RKO (cell line): ENCODE measurements around the gene OAS1.
"Not testable (repeated sequence)": the region's sequence is repeated elsewhere in the genome, so short reads cannot be mapped to it uniquely, and the experiment has no call there.

Experiments used
- DNase-seq: peaks from one replicate; pipeline ENCODE4 v3.0.0-alpha.2; 2016; ENCODE audit warnings: low spot score

The OAS1 gene

GRCh38 chr12:112900298-112901145 lies 6.2 kb upstream of the OAS1 start:
- peak; percentile 70 for DNase-seq

- no peak for DNase-seq
Measured at GRCh38 chr12:112901271-112901670, 5.5 kb upstream of the OAS1 start.

DNA sequence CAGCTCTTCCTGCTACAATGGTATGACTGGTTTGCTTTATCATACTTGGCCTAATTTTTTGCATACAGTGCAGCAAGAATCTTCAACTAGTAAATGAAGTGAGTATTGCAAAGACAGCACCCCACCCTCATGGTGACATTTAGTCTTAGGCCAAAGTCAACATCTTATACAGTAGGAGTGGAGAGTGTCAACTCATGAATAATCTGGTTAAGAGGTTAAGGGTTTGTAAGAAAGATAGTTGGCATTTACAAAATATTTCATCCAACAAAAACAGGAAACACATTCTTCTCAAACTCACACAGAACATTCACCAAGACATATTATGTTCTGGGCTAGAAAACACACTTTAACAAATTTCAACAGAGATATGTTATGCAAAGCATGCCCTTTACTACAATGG lies 2.2 kb upstream of the OAS1 start:
- DNase-seq, result no peak

DNA sequence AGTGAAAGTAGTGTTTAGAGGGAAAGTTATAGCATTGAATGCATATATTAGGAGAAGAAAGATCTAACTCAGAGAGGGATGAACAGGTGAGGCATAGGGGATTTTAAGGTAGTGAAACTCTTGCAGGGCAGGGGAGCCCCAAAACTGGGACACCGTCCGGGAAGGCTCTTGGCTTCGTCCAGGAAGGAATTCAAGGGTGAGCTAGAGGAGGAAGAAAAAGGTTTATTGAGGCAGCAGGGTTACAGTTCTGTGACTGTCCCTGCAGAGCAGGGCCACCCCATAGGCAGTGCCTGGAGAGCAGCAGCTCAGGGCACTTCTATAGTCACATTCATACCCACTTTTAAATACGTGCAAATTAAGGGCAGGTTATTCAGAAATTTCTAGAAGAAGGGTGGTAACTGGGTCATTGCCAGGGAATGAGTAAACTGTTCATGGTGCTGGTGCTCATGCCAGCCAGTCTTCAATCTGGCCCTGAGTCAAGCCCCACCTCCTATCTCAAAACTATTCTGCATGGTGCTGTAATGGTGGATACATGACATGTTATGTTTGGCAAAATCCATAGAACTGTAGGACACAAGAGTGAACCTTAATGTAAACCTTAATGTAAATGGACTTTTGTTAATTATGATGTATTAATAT lies 1.2 kb upstream of the OAS1 start:
- DNase-seq, result no peak

GRCh38 chr12:112907415-112908157 lies 824 bp downstream of the OAS1 start:
- DNase-seq, result no peak

DNA sequence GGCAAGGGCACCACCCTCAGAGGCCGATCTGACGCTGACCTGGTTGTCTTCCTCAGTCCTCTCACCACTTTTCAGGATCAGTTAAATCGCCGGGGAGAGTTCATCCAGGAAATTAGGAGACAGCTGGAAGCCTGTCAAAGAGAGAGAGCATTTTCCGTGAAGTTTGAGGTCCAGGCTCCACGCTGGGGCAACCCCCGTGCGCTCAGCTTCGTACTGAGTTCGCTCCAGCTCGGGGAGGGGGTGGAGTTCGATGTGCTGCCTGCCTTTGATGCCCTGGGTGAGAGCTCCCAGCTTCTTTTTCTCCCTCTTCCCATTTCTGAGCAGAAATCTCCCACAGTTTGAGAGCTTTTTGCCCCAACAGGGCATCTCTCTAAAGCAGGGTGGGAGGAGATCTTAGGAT lies 1.8 kb downstream of the OAS1 start:
- DNase-seq, result no peak

GRCh38 chr12:112909693-112910092 lies 2.9 kb downstream of the OAS1 start:
- DNase-seq, result no peak

GRCh38 chr12:112913038-112913688 lies 6.4 kb downstream of the OAS1 start:
- no peak for DNase-seq

DNA sequence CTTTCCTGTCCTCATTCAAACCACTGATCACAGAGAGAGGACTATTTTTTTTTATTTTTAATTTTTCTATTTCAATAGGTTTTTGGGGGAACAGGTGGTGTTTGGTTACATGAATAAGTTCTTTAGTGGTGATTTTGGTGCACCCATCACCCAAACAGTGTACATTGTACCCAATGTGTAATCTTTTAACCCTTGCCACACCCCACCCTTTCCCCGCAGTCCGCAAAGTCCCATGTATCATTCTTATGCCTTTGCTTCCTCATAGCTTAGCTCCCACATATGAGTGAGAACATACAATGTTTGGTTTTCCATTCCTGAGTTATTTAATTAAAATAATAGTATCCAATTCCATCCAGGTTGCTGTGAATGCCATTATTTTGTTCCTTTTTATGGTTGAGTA lies 7.1 kb downstream of the OAS1 start:
- not testable (repeated sequence) for DNase-seq

DNA sequence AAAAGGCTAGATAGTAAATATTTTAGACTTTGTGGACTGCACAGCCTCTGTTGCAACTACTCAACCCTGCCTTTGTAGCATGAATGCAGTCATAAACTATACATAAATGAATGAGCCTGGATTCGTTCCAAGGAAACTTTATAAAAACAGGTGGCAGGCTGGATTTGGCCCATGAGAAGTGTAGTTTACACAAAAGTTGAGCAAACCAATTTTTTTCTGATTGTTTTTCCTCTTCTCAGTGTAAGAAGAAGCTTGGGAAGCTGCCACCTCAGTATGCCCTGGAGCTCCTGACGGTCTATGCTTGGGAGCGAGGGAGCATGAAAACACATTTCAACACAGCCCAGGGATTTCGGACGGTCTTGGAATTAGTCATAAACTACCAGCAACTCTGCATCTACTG lies 9.5 kb downstream of the OAS1 start:
- DNase-seq, result no peak

DNA sequence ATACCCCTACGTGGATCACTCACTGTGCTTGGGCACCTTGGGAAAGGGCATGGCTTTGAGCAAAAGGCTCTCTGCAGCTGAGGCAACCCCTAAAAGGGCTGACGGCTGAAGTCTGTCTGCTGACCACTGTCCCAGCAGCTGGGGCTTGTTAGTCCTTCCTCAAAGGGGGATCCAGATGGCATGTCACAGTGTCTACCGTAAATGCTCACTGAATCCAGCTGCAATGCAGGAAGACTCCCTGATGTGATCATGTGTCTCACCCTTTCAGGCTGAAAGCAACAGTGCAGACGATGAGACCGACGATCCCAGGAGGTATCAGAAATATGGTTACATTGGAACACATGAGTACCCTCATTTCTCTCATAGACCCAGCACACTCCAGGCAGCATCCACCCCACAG lies 12.4 kb downstream of the OAS1 start:
- no peak for DNase-seq

GRCh38 chr12:112924986-112925385 lies 18.2 kb downstream of the OAS1 start:
- no peak for DNase-seq

GRCh38 chr12:112926416-112927033 lies 19.8 kb downstream of the OAS1 start:
- not testable (repeated sequence) for DNase-seq

GRCh38 chr12:112927475-112927874 lies 20.7 kb downstream of the OAS1 start:
- no peak for DNase-seq

DNA sequence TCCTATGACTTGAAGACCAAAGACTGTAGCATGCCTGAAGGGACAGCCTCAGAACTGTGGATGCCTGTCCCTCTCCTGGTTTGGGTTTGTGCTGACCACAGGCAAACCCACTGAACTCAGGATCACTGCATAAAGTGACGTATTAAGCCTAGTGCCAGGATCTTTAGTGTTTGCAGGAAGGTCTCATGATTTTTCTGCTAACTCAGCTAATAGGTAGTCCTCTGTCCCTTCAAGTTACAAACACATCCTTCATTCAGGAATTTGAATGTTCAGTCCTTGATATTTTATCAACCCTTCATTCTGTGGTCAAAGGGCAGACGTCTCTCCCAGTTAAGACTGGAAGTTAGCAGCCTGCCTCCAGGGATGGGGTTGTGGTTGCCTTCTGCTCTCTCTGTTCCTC lies 21.2 kb downstream of the OAS1 start:
- DNase-seq, result no peak

DNA sequence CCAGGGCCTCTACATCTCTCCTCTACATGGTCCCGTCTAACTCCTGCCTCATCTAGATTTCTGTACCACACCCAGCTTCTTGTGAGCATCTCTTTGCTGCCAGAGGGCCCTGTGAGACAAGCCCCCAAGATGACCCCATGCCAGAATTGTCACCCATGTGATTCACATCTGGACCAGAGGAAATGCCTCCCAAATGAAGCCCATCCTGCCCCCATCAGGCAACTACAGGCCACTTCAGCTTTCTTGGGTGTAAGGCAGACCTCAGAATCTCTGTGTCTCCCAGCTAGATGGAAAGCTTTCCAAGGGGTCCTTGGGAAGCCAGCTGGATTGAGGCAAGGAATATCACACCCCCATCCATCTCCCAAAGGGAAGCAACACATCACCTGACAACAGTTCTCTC lies 22.2 kb downstream of the OAS1 start:
- DNase-seq, result no peak

DNA sequence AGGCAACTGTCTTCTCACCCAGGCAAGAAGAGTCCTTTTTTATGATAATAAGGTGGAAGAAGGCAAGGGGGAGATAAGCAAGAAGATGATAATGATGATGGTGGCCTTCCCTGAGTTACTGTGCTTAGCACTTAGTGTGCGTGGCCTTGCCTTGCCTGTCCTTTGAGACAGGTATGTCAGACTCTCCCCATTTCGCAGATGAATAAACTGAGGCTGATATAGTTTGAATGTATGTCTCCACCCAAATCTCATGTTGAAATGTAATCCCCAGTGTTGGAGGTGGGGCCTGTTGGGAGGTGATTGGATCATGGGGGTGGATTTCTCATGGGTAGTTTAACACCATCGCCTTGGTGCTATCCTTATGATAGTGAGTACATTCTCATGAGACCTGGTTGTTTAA lies 23.0 kb downstream of the OAS1 start:
- DNase-seq, result no peak

DNA sequence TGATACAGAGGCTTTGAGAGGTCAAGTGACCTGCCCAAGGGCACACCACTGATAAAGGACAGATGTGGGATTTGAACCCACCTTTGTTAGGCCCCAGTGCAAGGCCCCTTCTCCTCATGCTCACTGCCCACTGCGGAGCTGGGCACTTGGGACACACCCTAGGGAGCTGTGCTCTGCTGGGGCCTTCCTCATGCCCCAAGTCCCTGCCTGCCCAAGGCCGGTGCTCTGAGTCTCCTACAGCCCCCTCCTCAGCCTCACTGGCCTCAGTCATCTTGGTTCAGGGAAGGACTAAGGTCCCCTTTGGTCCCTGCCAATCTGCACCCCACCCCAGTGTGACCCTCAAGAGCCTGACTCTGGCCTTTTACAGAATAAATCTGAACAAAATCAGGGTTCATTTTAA lies 23.6 kb downstream of the OAS1 start:
- DNase-seq, result no peak

- no peak for DNase-seq
Measured at GRCh38 chr12:112932485-112933128, 25.8 kb downstream of the OAS1 start.

DNA sequence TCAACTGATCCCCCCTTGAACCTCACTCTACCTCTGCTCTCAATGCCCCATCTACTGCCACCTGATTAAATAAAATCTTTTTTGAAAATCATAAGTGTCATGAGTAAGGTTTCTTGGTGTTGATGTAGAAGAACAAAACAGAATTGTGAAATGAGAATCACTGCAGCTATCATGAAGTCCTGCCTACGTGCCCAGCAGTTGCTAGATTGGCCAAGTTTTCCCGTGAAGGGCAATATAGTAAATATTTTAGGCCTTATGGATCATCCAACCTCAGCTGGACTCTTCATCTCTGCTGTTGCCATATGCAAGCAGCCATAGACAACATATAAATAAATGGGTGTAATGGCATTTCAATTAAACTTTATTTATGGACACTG lies 26.4 kb downstream of the OAS1 start:
- no peak for DNase-seq

DNA sequence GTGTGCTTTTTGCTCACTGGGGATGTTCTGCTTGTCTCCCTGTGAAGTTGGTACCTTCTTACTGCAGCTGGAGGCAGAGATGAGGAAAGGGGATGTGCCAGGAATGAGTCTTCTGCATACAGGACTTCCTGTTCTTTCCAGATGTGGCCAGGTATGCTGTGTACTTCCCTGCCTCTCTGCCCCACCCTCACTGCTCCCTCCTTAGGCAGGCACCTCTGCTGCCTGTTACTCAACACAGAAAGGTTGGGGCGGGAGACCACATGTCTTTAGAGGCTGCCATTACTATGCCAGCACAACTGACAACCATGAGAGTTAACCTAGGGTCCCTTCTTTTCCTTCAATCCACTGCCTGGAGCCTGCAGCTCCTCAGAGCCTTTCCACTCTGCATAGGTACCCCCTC lies 29.5 kb downstream of the OAS1 start:
- DNase-seq, result no peak

DNA sequence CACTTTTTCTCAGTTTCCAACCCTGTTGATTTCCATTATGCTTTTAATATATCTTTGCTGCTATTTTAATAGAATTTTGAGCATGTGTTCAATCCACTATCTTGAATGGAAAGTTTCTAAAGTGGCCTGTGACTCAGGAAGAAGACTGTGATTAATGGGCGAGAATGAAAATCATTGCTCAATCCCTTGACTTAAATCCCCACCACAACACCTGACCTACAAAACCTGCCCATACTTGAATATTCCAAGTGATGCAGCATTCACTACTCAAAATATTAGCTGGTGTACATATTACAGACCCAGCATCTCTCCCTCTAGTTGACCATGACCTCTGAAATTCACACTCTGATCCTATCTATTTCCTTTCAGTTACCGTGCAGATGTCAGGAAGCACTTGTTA lies 30.2 kb downstream of the OAS1 start:
- DNase-seq, result no peak
